Keratinocyte (primary cell): ENCODE results near the gene FFAR4. TPM values are rescaled to one million over a fixed set of nuclear protein-coding genes. Genes with fewer than 3 reads are reported as not detected.

ENCODE experiments used
- DNase-seq: peaks from one replicate; pipeline ENCODE4 v3.0.0-alpha.2; 2011; ENCODE audit warnings: low read depth, missing footprints, low spot score
- FAIRE-seq: peaks from 2 replicates; lab custom pipeline; 2011; peaks lifted over from hg19 to GRCh38; lab: Jason Lieb, UNC
- H2AFZ ChIP-seq: 2 replicates; pipeline ENCODE4 v1.6.0; 2012; ENCODE audit warnings: low read length, control low read depth, inconsistent platforms; ENCODE audit not compliant: control insufficient read depth
- H3K27ac ChIP-seq: 2 replicates; pipeline ENCODE4 v1.5.1; 2011; ENCODE audit warnings: low read length; ENCODE audit not compliant: control insufficient read depth, insufficient read depth
- H3K27me3 ChIP-seq: 3 replicates; pipeline ENCODE4 v1.6.0; 2011; ENCODE audit warnings: low read length; ENCODE audit not compliant: control insufficient read depth, insufficient read depth; ENCODE audit errors: extremely low read depth
- H3K36me3 ChIP-seq, 2 experiments: 2 replicates in 1 of 2; 3 replicates in 1 of 2; pipeline ENCODE4 v1.5.1; 2011; ENCODE audit warnings: low read length in 2 of 2, mild to moderate bottlenecking in 1 of 2; ENCODE audit not compliant: control insufficient read depth in 2 of 2, insufficient read depth in 2 of 2; ENCODE audit errors: extremely low read depth in 1 of 2
- H3K4me1 ChIP-seq: 3 replicates; pipeline ENCODE4 v1.5.1; 2011; ENCODE audit warnings: low read length; ENCODE audit not compliant: control insufficient read depth, insufficient read depth; ENCODE audit errors: extremely low read depth
- H3K4me2 ChIP-seq: 3 replicates; pipeline ENCODE4 v1.6.0; 2011; ENCODE audit warnings: low read depth, low read length; ENCODE audit not compliant: control insufficient read depth, insufficient read depth; ENCODE audit errors: extremely low read depth
- H3K4me3 ChIP-seq, 3 experiments: fragments of 200-600 bp in 1 of 3; sonication (generic) in 1 of 3; 2 replicates in 2 of 3; 3 replicates in 1 of 3; pipeline ENCODE4 v1.5.1; 2011 to 2016; ENCODE audit warnings: low read length in 3 of 3, mild to moderate bottlenecking in 3 of 3, control low read depth in 2 of 3, inconsistent platforms in 1 of 3, low read depth in 1 of 3, mixed read lengths in 1 of 3, mixed run types in 1 of 3, moderate library complexity in 1 of 3; ENCODE audit not compliant: control insufficient read depth in 2 of 3, insufficient read depth in 2 of 3; ENCODE audit errors: extremely low read depth in 1 of 3
- H3K79me2 ChIP-seq: 2 replicates; pipeline ENCODE4 v1.6.0; 2012; ENCODE audit warnings: low read length; ENCODE audit not compliant: control insufficient read depth, insufficient read depth
- H3K9ac ChIP-seq: 3 replicates; pipeline ENCODE4 v1.6.0; 2011; ENCODE audit warnings: low read length; ENCODE audit not compliant: control insufficient read depth, insufficient read depth; ENCODE audit errors: extremely low read depth
- H3K9me1 ChIP-seq: 3 replicates; pipeline ENCODE4 v1.6.0; 2011; ENCODE audit warnings: low read length; ENCODE audit not compliant: control insufficient read depth, insufficient read depth; ENCODE audit errors: extremely low read depth
- H3K9me3 ChIP-seq: 2 replicates; pipeline ENCODE4 v1.5.1; 2012; ENCODE audit warnings: low read depth, low read length; ENCODE audit not compliant: control insufficient read depth
- H4K20me1 ChIP-seq: 3 replicates; pipeline ENCODE4 v1.6.0; 2011; ENCODE audit warnings: low read length; ENCODE audit not compliant: control insufficient read depth, insufficient read depth; ENCODE audit errors: extremely low read depth
- CTCF ChIP-seq, 3 experiments: IDR thresholded peaks in 1 of 3; conservative IDR thresholded peaks in 1 of 3; optimal IDR thresholded peaks in 1 of 3; 2 replicates in 2 of 3; 3 replicates in 1 of 3; pipeline versions ENCODE3 to v1.5.1; 2011; ENCODE audit warnings: low read length in 3 of 3, mild to moderate bottlenecking in 3 of 3, moderate library complexity in 2 of 3, control low read depth in 1 of 3, inconsistent platforms in 1 of 3; ENCODE audit not compliant: insufficient read depth in 2 of 3; ENCODE audit errors: extremely low read depth in 1 of 3
- EZH2 ChIP-seq: IDR thresholded peaks from one replicate; pipeline ENCODE4 v1.6.1; 2012; ENCODE audit warnings: inconsistent platforms, mild to moderate bottlenecking, low read length, moderate library complexity
- dilution Hi-C: fragments of 300-500 bp; cut with MboI; formaldehyde crosslinking; loops from one replicate; pipeline ENCODE4 v1.7.0; 2020; ENCODE audit warnings: low sequenced_read_pairs; ENCODE audit not compliant: extremely low pct_ligation_motif_present
- polyA plus RNA-seq, 5 experiments: library from polyadenylated mRNA; depleted of rRNA in 3 of 5; stranded (reverse) in 3 of 5; stranded (forward) in 1 of 5; unstranded in 1 of 5; fragments of >200 nt; gene quantifications; 1 replicate in 1 of 5; 2 replicates in 3 of 5; 3 replicates in 1 of 5; pipeline versions ENCODE4 v1.2.1 to v1.2.3, GENCODE V29; 2011 to 2012; ENCODE audit warnings: missing spikeins in 2 of 5, low read depth in 1 of 5, low replicate concordance in 1 of 5

Gene FFAR4
- polyA plus RNA-seq, 1 donor (not counting 4 experiments of a cell fraction or from before 2014, with no cell fraction given): not detected

- Histone ChIP-seq H3K4me1 (no peaks in the 10 kb centered on the region), H3K9me3 (no peaks in the 10 kb centered on the region), H3K79me2 (no peaks in the 10 kb centered on the region), H4K20me1 (no peaks in the 10 kb centered on the region), H3K27ac (no peak overlapping the region), H3K27me3 (peaks cover 8% of the 10 kb centered on the region), H3K36me3 (no peaks in the 10 kb centered on the region), H3K4me2 (no peak overlapping the region), H3K9me1 (no peaks in the 10 kb centered on the region), H2AFZ (no peak overlapping the region), H3K9ac (no peak overlapping the region), H3K4me3 (no peak overlapping the region)
- dilution Hi-C loops: no loop called here
- no peak for FAIRE-seq
- no peak for DNase-seq
- TF ChIP-seq CTCF (optimal IDR thresholded peaks at IDR 0.05 in 1 of 3, IDR thresholded peaks at IDR 0.05 in 1 of 3, conservative IDR thresholded peaks at IDR 0.05 in 1 of 3; ENCODE audit: extremely low read depth in 1 of 3, insufficient read depth in 2 of 3, low read length in 3 of 3) (no peak), EZH2 (no peak)
Observed at GRCh38 chr10:93630625-93631557, 64.4 kb downstream of the FFAR4 start.

Other genes with a start within 250 kb of the FFAR4 start
- 174 to 276 TPM (median 232 TPM) in 3 replicates for gene MYOF, start 84.3 kb upstream of the FFAR4 start, polyA plus RNA-seq
- 3.2 to 25.4 TPM (median 17.7 TPM) in 3 replicates for gene CEP55, start 70.1 kb upstream of the FFAR4 start, polyA plus RNA-seq
- gene RBP4, start 34.6 kb downstream of the FFAR4 start, polyA plus RNA-seq: not detected in 3 replicates
- not detected in 3 replicates for gene PDE6C, start 45.9 kb downstream of the FFAR4 start, polyA plus RNA-seq
- 5.2 to 12.8 TPM (median 6.2 TPM) in 3 replicates for gene FRA10AC1, start 135.9 kb downstream of the FFAR4 start, polyA plus RNA-seq
- not detected in 3 replicates for gene LGI1, start 191.3 kb downstream of the FFAR4 start, polyA plus RNA-seq